CD4-positive, alpha-beta T cell treated with Interleukin-15 for 1 hour (primary cell): Measurements from ENCODE around the gene NDUFB1.

Experiments used
- DNase-seq: peaks from one replicate; pipeline ENCODE4 v3.0.0-alpha.2; 2020

The NDUFB1 gene

DNA sequence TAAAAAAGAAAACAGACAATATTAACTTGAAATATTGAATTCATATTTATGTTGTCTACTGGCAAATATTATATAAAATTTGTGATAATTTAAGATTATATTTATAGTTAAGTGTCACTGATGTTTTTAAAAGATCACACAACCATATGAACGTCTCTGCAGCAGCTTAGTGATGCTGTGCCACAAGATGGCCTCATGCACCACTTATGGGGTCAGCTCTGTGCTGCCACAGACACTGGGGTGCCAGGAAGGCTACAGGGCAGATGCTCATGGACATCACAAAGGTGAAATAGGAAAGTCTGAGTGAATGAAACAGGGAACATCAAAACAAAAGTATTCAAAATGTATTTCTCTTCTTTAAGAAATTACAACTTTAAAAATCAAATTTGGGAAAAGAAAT is 28.2 kb downstream of the NDUFB1 start:
- DNase-seq: no peak

GRCh38 chr14:92088494-92088893 is 33.0 kb downstream of the NDUFB1 start:
- no peak for DNase-seq

DNA sequence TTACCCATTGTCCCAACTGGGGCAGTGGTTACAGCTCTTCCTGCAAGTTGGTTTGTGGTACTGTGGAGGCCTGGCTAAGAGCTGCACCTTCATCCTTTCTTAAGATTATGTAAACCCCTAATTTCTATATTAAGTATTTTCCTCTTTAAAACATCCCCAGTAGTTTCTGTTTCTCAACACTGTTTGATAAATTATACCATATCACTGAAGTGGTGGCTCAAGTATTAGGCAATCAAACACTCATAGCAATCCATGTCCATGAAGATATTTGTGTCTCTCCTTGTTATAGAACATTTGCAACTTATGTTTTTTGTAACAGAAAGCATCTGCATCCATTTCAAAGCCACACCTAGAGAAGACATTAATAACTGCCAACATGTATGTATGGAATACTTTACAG is 47.0 kb downstream of the NDUFB1 start:
- no peak for DNase-seq
